HCT116 (cell line): ENCODE data around the gene LRRN2.

ENCODE experiments used
- CTCF ChIP-seq, 3 experiments: fragments of 200-600 bp in 1 of 3; sonication (generic) in 1 of 3; IDR thresholded peaks in 2 of 3; conservative IDR thresholded peaks in 1 of 3; 2 replicates each; pipeline ENCODE4 v1.5.1; 2012 to 2017; ENCODE audit warnings: low read depth in 2 of 3, low read length in 2 of 3, antibody characterized with exemption in 1 of 3, borderline replicate concordance in 1 of 3, control low read depth in 1 of 3, mild to moderate bottlenecking in 1 of 3, mixed read lengths in 1 of 3, mixed run types in 1 of 3, moderate library complexity in 1 of 3; ENCODE audit not compliant: insufficient read depth in 1 of 3
- POLR2AphosphoS5 ChIP-seq: IDR thresholded peaks from 2 replicates; pipeline ENCODE4 v1.6.1; 2011; ENCODE audit warnings: mild to moderate bottlenecking, low read depth, low read length, moderate library complexity
- ZBTB33 ChIP-seq: IDR thresholded peaks from 2 replicates; pipeline ENCODE4 v1.6.1; 2011; ENCODE audit warnings: mild to moderate bottlenecking, low read length, moderate library complexity; ENCODE audit not compliant: insufficient replicate concordance; ENCODE audit errors: extremely low read depth
- TF ChIP-seq, protein P1 (sequence below): IDR thresholded peaks from 2 replicates; pipeline ENCODE4 v1.6.1; 2012

DNA sequence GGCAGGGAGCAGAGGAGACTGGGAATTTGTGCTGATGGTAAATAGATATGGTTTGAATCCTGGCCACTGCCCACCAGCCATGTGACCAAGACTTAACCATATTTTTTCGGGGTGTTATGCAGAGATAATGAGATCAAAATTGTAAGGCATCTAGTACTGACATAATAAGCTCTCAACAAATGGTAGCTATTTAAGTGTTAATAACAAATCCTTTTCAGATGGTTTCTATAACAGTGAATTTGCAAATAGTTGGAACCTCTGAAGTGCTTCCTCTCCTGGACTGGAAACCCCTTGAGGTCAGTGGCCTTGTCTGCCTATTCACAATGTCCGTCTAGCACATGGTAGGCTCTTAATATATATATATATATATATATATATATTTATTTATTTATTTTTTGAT, 104.7 kb downstream of the LRRN2 start:
- no peak for TF ChIP-seq CTCF (IDR thresholded peaks at IDR 0.05 in 2 of 3, conservative IDR thresholded peaks at IDR 0.05 in 1 of 3; ENCODE audit: borderline replicate concordance in 1 of 3, insufficient read depth in 1 of 3, low read depth in 2 of 3, low read length in 2 of 3)
- TF ChIP-seq ZBTB33, result no peak
- TF ChIP-seq, protein P1, sequence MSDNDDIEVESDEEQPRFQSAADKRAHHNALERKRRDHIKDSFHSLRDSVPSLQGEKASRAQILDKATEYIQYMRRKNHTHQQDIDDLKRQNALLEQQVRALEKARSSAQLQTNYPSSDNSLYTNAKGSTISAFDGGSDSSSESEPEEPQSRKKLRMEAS, result no peak
- no peak for TF ChIP-seq POLR2AphosphoS5
